Glomerular endothelial cell (primary cell): ENCODE data around the gene PRR12. TPM values are rescaled to one million over a fixed set of nuclear protein-coding genes. Genes with fewer than 3 reads are reported as not detected.

Experiments
- DNase-seq: peaks from one replicate; pipeline ENCODE4 v3.0.0-alpha.2; 2011; ENCODE audit warnings: low read depth, low spot score; ENCODE audit errors: extremely low read depth
- total RNA-seq: library from RNA; depleted of rRNA; stranded (reverse); fragments of >200 nt; gene quantifications from 2 replicates; pipeline ENCODE4 v1.2.3, GENCODE V29; 2015

The PRR12 gene
- total RNA-seq, 1 donor from 2014 or later, result 26.1 TPM

DNA sequence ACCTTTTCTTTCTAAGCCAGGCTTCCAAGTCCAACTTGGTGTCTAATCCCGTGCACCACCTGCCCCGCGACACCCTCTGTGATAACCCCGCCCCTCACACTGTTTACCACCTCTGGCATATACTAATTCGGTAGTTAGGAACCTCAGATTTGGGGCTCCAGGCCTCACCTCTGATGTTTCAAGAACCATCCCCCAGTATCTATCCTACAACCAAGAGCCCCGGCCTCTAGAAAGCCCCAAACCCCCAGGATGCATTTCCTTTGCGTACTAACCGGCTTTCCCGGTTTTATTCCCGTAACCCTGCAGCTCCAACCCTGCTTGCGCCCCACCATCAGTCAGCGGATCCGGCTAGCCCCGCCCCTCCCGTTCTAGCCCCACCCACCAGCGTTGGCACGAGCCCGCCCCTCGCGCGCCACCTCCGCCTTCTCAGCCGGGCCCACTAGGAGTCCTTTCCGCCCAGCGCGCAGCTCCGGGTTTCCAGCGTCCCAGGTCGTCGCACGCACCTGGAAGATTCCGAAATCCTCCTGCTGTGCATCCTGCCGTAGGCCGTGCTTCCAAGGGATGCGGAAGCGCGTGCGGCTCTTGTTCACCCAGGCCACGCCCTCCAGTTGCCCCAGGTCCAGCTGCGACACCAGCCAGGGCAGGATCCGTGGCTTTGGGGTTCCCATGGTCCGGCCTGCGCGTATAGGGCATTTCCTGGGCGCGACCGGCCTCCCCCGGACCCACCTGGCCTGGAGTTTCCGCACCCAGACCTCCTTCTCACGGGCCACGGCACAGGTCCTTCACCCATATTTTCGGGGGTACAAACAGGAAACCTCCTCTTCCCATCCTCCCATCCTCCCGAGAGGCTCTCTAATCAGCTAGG is 73.4 kb downstream of the PRR12 start:
- DNase-seq, result no peak

DNA sequence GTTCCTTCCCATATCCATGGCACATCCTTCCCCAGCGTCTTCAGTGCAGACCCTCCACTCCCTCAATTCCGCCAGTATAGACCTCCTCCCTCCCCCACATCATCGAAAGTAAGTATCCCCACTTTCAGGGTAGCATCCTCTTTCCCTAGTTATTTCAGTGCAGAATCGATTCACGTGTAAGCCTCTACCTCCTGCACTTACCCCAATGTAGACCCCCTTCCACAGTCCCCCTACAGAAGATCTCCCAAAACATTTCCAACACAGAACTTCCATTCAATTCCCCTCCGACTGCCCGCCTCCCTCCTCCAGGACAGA is 74.0 kb downstream of the PRR12 start:
- DNase-seq, result no peak

DNA sequence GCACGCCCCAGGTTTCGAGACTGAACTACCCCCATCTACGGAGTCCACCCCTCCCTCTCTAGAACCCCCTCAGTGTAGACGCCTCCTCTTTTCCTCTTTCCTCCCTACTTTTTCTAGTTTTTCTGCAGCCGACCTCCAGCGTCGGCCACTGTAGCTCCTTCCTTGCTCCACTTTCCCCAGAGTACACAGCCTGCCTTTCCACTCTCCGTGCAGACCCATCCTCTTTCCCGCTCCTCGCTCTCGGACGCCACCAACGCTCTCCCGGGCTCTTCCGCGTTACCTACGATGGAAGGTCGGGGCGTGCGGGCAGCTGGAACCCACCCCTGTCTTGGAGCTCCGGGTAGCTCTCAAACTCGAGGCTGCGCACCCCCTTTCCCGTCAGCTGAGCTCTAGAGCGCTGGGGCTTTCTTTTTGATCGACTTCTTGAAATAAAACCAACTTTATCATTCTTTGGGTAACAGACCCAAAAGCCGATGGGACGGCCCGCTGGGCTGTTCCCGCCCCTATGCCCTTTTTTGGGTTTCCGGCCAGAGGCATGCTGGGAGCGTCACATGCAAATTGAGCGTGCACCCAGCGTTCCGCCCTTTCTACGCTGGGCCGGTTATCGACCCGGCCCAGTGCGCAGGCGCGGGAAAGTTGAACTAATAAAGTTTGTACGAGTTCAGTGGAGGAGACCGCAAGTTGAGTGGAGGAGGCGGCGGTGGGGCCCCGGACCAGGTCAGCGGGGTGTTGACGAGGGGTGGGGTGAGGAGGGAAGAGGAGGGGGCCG is 74.6 kb downstream of the PRR12 start, which contains the start of the genes BCL2L12 and IRF3:
Gene BCL2L12 (plus strand): TSS at position 583 of the 769 bp plus-strand sequence. CDS start 760 bp downstream, outside the sequence.
Gene IRF3 (minus strand): TSS at position 507 of the 769 bp plus-strand sequence. CDS start 1,019 bp downstream, outside the sequence.
- no peak for DNase-seq

DNA sequence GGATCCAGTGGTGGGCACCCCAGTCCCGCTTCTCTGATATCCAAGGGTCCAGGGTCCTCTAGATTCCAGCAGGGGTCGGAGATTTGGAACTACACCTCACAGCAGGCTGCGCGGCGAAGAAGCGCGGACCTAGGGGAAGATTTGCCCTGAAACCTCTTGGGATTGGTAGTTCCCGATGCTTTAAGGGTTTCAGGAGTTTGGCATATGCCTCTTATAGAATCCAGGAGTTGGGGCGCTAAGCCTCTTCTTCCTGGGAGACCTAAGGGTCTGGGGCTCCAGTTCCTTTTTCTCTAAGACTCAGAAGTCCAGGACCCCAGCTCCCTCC is 75.1 kb downstream of the PRR12 start:
- no peak for DNase-seq

GRCh38 chr19:49667473-49667872 is 76.5 kb downstream of the PRR12 start:
- no peak for DNase-seq

- no peak for DNase-seq
Measured at GRCh38 chr19:49669516-49669915, 78.5 kb downstream of the PRR12 start.

GRCh38 chr19:49672131-49672919 is 81.3 kb downstream of the PRR12 start:
- no peak for DNase-seq

Other genes with a start within 250 kb of the PRR12 start
- 55.2 and 58.0 TPM in 2 replicates for gene TEAD2, start 228.8 kb upstream of the PRR12 start, total RNA-seq
- 0.19 and 1.6 TPM in 2 replicates for gene DKKL1, start 227.3 kb upstream of the PRR12 start, total RNA-seq
- not detected in 2 replicates for gene KASH5, start 202.9 kb upstream of the PRR12 start, total RNA-seq
- not detected in 2 replicates for gene PTH2, start 167.7 kb upstream of the PRR12 start, total RNA-seq
- not detected in 2 replicates for gene GFY, start 165.8 kb upstream of the PRR12 start, total RNA-seq
- not detected in 2 replicates for gene SLC17A7, start 149.7 kb upstream of the PRR12 start, total RNA-seq
- 66.3 and 85.3 TPM in 2 replicates for gene PIH1D1, start 139.4 kb upstream of the PRR12 start, total RNA-seq
- gene ALDH16A1, start 138.0 kb upstream of the PRR12 start, total RNA-seq, result 50.8 and 51.3 TPM in 2 replicates
- gene FLT3LG, start 117.0 kb upstream of the PRR12 start, total RNA-seq, result 3.1 and 4.4 TPM in 2 replicates
- gene RPL13A, start 103.6 kb upstream of the PRR12 start, total RNA-seq, result 1,767 and 2,462 TPM in 2 replicates
- 3,090 and 4,095 TPM in 2 replicates for gene RPS11, start 94.7 kb upstream of the PRR12 start, total RNA-seq
- 167 and 217 TPM in 2 replicates for gene FCGRT, start 78.5 kb upstream of the PRR12 start, total RNA-seq
- gene RCN3, start 63.2 kb upstream of the PRR12 start, total RNA-seq, result 71.5 and 95.5 TPM in 2 replicates
- 79.9 and 91.1 TPM in 2 replicates for gene NOSIP, start 10.6 kb upstream of the PRR12 start, total RNA-seq
- gene PRRG2, start 9.9 kb upstream of the PRR12 start, total RNA-seq, result 1.6 and 12.2 TPM in 2 replicates
- 110 and 120 TPM in 2 replicates for gene RRAS, start 49.0 kb downstream of the PRR12 start, total RNA-seq
- gene SCAF1, start 51.0 kb downstream of the PRR12 start, total RNA-seq, result 47.0 and 68.6 TPM in 2 replicates
- 36.9 and 46.9 TPM in 2 replicates for gene IRF3, start 74.7 kb downstream of the PRR12 start, total RNA-seq
- gene BCL2L12, start 74.8 kb downstream of the PRR12 start, total RNA-seq, result 18.6 and 21.2 TPM in 2 replicates
- gene PRMT1, start 86.1 kb downstream of the PRR12 start, total RNA-seq, result 266 and 283 TPM in 2 replicates
- 1.5 and 1.8 TPM in 2 replicates for gene ADM5, start 98.4 kb downstream of the PRR12 start, total RNA-seq
- gene CPT1C, start 99.9 kb downstream of the PRR12 start, total RNA-seq, result 18.6 and 28.4 TPM in 2 replicates
- not detected in 2 replicates for gene TSKS, start 172.1 kb downstream of the PRR12 start, total RNA-seq
- 146 and 147 TPM in 2 replicates for gene AP2A1, start 175.8 kb downstream of the PRR12 start, total RNA-seq
- 10.0 and 14.5 TPM in 2 replicates for gene FUZ, start 222.1 kb downstream of the PRR12 start, total RNA-seq
- 35.3 and 47.6 TPM in 2 replicates for gene MED25, start 227.1 kb downstream of the PRR12 start, total RNA-seq